Stimulated activated CD8-positive, alpha-beta memory T cell treated with anti-CD3 and anti-CD28 coated beads, Interleukin-15, amount 100 ng/mL, for 1 hour (primary cell): ENCODE measurements around the gene PTPRE.
"Not testable (repeated sequence)": the region's sequence is repeated elsewhere in the genome, so short reads cannot be mapped to it uniquely, and the experiment has no call there.

ENCODE experiments used
- DNase-seq: peaks from one replicate; pipeline ENCODE4 v3.0.0-alpha.2; 2020; ENCODE audit warnings: low read depth

The PTPRE gene

DNA sequence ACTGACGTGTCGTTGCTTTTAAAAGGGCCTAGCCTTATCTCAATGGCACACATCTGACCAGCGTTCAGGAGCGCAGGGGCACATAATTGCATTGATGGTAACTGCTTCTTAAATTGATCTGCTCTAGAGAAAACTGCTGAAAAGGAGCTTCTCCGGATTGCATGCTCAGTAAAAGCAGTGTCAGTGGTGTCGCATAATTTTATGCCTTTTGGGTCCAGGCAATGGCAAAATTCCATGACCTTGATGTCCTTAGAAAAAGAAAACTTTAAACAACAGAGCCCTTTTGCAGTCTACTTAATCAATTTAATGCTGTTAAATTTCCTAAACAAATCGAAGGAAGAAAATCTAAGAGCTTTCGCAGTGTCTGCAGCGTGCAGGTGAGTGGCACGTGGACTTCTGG lies 75.7 kb downstream of the PTPRE start:
- DNase-seq, result no peak

DNA sequence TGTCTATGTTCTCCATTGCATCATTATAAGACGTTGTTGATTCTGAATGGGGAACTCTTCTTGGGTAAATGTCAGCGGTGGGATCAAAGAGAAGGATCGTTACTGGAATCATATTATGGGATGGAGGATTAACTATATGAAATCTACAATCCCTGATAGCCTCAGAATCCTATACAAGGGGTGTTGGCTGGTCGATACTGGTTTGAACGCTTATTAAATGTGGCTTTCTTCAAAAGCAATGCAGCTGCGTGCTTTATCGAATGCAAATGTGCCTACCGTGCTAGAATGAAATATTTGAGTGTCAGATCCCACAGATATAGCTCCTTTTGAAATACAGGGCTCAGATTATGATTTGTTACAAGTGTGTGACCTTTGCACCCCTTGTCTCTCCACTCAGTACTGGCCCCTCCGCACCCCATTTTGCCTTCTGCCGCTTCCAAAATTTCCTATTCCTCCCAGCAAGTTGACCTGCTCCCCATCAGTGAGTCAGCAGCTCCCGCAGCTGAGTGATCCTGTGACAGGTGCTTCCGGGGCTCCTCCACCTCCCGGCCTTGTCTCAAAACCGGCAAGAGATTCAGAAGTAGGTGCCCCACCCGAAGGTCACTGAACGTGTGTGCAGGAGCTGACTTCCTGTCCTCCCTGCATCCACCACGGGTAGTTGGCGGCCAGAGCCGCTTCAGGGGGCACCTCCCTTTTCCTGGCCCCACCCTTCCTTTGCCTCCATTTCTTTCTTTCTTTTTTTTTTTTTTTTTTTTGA lies 76.6 kb downstream of the PTPRE start:
- no peak for DNase-seq

- DNase-seq, result no peak
Observed at GRCh38 chr10:127984945-127985344, 78.0 kb downstream of the PTPRE start.

- DNase-seq, result no peak
Observed at GRCh38 chr10:127986531-127987466, 79.9 kb downstream of the PTPRE start.

- DNase-seq, result no peak
Observed at GRCh38 chr10:127987467-127988380, 80.8 kb downstream of the PTPRE start.

DNA sequence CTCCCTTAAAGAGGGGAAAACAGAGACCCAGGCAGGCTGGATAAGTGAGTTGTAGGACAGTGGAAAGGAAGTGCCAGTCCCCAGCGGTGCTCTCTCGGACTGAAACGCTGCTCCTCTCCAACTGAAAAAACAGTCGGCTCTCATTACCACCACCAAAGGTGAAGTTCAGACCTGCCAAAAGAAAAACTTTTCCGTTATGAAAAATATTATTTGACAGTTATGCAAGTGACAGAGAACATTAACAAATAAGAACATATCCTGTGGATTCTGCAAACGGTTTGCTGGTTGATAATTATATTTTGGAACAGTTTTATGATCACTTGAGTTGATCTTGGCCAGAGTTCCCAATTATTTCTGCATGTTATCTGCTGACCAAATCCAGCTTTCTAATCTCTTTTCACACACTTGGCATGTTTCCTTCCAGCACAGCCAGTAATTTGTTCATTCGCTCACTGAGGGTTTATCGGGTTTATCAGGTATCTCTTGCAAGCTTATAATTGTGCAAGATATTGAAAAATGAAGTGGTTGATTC lies 82.6 kb downstream of the PTPRE start:
- DNase-seq, result no peak

GRCh38 chr10:127990132-127990788 lies 83.4 kb downstream of the PTPRE start:
- DNase-seq, result not testable (repeated sequence)

GRCh38 chr10:127990846-127991542 lies 84.1 kb downstream of the PTPRE start:
- no peak for DNase-seq

DNA sequence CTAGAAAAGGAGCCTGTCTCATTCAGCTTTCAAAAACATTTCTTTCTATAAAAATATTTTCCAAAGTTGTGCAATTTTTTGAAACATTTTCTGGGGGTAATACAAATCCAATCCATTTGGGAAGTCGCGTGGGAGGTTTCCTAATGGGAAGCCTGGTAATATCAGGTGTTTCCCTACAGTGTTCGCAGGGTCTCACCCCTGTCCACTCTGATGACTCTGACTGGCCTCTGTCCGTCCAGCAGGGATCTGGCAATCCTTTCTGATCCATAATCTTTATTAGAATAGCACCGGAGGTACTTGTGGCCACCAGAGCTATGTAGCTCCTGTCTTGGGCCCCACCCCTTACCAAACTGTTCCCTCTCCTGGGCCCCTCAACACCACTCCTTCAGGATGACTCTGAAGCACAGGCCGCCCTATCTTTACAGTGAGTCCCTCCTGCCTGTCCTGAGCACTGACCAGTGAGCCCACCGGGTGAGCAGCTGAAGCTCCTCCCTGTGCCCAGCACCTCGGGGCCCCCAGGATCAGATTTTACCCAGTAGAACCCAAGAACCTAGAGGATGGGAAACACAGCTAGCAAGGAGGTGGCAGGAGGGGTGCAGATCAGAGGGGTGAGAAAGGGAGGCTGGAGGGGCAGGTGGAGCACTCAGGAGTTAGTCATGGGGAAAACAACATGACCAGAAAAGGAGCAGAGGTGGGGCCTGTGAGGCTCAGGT lies 84.8 kb downstream of the PTPRE start:
- DNase-seq, result no peak

- DNase-seq, result no peak
Observed at GRCh38 chr10:127992376-127992775, 85.5 kb downstream of the PTPRE start.

GRCh38 chr10:127993056-127993690 lies 86.3 kb downstream of the PTPRE start:
- no peak for DNase-seq

- DNase-seq, result no peak
Observed at GRCh38 chr10:127995939-127996338, 89.0 kb downstream of the PTPRE start.

DNA sequence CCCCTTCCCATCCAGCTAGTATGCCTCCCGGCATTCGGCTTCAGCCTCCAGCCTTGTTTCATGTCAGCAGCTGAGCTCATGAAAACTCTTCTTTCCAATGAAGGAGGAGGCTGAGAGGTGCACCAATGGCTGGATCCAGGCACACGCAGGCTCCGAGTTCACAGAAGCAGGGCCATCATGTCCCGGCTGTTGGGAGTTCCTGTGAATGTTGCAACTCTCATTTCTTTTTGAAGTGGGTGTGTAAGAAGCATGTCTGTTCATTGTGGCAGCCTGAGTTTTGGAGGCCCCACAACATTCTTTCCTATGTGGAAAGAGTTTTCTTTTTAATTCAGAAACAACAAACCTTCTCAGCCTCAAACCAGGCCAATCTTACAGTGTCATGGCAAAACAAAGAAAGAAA lies 89.7 kb downstream of the PTPRE start:
- DNase-seq, result no peak

GRCh38 chr10:127997271-127997670 lies 90.4 kb downstream of the PTPRE start:
- DNase-seq, result no peak

- no peak for DNase-seq
Observed at GRCh38 chr10:127997937-127998336, 91.0 kb downstream of the PTPRE start.

DNA sequence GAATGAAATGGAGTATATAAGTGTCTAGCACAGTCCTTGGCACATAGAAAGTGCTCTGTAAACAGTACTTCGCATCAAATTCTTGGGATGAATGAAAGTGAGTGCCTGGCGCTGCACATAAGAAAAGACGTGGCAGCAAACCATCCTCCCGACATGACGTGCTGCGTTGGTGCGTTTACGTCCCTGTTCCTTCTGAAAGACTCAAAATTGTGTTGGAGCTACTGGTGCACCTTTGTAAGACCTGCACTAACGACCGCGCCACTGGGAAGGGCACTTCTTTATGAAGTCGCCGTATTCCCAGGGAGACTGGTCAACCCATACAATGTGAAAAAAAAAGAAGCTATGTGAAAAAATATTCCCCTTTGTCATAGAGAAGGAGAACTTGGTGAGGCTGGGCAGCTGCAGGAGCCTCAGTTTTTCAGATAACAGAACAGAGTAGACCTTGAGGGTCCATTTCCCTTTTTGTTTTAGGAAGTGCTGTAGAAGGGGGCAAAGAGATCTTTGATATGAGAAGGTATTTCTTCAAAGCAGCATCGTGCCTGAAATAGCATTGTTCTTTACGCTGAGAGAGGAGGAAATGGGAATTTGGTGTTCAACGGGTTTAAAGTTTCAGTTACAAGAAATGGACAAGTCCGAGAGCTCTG lies 91.7 kb downstream of the PTPRE start:
- no peak for DNase-seq

- DNase-seq, result no peak
Observed at GRCh38 chr10:127999297-128000129, 92.6 kb downstream of the PTPRE start.
